Neutrophil (primary cell): ENCODE results near the gene MS4A15.

Source experiments
- H3K27ac ChIP-seq: fragments of 200-600 bp; sonication (generic); 2 replicates; pipeline ENCODE4 v1.5.1; 2016; ENCODE audit warnings: mild to moderate bottlenecking, moderate library complexity
- H3K27me3 ChIP-seq: fragments of 200-600 bp; sonication (generic); 2 replicates; pipeline ENCODE4 v1.6.0; 2016; ENCODE audit warnings: mild to moderate bottlenecking
- H3K36me3 ChIP-seq: fragments of 200-600 bp; sonication (generic); 2 replicates; pipeline ENCODE4 v1.5.1; 2017
- H3K4me1 ChIP-seq, 2 experiments: fragments of 200-600 bp in 1 of 2; sonication (generic) in 1 of 2; 1 replicate in 1 of 2; 2 replicates in 1 of 2; pipeline versions ENCODE4 v1.5.1 to v1.6.1; 2013 to 2016; ENCODE audit warnings: low read depth in 1 of 2, low read length in 1 of 2, mild to moderate bottlenecking in 1 of 2, moderate library complexity in 1 of 2; ENCODE audit not compliant: control insufficient read depth in 1 of 2, insufficient read depth in 1 of 2
- H3K4me3 ChIP-seq, 2 experiments: fragments of 200-600 bp in 1 of 2; sonication (generic) in 1 of 2; 1 replicate in 1 of 2; 2 replicates in 1 of 2; pipeline ENCODE4 v1.5.1; 2013 to 2016; ENCODE audit warnings: low read depth in 1 of 2, low read length in 1 of 2, mild to moderate bottlenecking in 1 of 2, moderate library complexity in 1 of 2
- H3K9me3 ChIP-seq: fragments of 200-600 bp; sonication (generic); 2 replicates; pipeline ENCODE4 v1.5.1; 2016
- CTCF ChIP-seq: fragments of 200-600 bp; sonication (generic); IDR thresholded peaks from 2 replicates; pipeline ENCODE4 v1.5.1; 2016; ENCODE audit warnings: antibody characterized with exemption

MS4A15 gene

GRCh38 chr11:60772666-60773065 lies 16.0 kb downstream of the MS4A15 start:
- TF ChIP-seq CTCF = no peak
- Histone ChIP-seq H3K27me3 (no peaks in the 10 kb centered on the region), H3K4me1 (no peaks in the 10 kb centered on the region), H3K9me3 (no peaks in the 10 kb centered on the region), H3K36me3 (no peaks in the 10 kb centered on the region), H3K27ac (no peak overlapping the region), H3K4me3 (no peak overlapping the region)

DNA sequence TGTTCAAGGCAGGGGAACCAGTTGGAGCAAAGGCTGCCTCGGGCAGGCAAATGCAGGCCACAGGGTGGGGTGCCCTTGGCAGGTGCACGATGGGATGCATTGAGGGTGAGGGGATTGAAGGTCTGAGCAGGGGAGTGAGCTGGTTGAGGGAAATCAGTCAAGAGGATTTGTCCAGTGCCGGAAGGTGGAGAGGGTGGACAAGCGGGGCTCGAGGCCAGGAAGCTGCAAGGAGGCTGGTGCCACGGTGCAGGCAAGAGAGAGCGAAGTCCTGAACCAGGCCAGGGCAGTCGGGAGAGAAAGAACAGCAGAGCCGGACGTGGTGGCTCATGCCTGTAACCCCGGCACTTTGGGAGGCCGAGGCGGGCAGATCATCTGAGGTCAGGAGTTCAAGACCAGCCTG lies 18.1 kb downstream of the MS4A15 start:
- Histone ChIP-seq H3K4me1 (no peaks in the 10 kb centered on the region), H3K27me3 (no peaks in the 10 kb centered on the region), H3K27ac (no peak overlapping the region), H3K4me3 (no peak overlapping the region), H3K36me3 (no peaks in the 10 kb centered on the region), H3K9me3 (no peaks in the 10 kb centered on the region)
- TF ChIP-seq CTCF = no peak

DNA sequence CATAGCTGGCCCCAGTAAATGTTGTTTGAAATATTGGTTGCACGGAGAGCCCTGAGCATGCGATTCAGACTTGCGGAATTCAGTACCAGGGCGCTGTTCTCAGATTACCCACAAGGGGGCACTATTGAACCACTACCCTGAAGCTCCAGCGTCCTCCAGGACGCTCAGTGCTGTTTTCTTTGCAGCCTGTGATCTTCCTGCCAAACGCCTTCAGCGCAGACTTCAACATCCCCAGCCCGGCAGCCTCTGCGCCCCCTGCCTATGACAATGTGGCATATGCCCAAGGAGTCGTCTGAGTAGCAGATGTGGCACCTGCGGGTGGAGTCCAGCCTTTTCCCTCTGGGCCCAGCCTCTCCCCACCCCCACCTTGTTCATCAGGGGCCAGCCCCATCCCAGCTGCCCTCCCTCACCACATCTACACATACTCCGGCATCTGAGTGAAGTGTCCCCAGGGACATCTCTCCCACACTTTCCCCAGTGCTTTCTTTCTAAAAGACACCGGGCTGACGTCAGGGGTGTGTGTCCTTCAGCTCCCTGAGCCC lies 18.8 kb downstream of the MS4A15 start:
- H3K27me3 ChIP-seq = peaks cover 5% of the 10 kb centered on the region
- TF ChIP-seq CTCF = peak; percentile 57
- H3K9me3 ChIP-seq = no peaks in the 10 kb centered on the region
- no peaks in the 10 kb centered on the region for H3K4me1 ChIP-seq
- no peak overlapping the region for H3K4me3 ChIP-seq
- H3K27ac ChIP-seq = no peak overlapping the region
- no peaks in the 10 kb centered on the region for H3K36me3 ChIP-seq

DNA sequence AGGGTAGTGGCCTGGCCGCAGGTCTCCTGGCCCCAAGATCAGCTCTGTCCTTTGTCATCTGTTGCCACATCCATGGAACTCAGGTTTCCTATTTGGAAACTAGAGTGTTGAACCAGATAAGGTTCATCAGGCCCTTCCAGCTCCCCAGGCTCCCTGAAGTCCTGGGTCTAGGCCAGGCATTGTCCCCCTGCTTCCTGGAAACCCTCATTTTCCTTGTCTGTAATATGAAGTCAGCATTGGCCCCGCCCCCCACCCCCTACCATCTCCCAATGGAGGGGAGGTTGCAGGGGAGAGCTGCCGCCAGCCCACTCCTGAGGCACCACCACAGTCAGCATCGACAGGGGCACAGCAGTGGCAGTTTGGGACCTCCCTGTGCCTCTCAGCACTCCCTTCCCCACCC lies 19.5 kb downstream of the MS4A15 start:
- Histone ChIP-seq H3K4me3 (no peak overlapping the region), H3K4me1 (no peaks in the 10 kb centered on the region), H3K27ac (no peak overlapping the region), H3K9me3 (no peaks in the 10 kb centered on the region), H3K36me3 (no peaks in the 10 kb centered on the region), H3K27me3 (peaks cover 7% of the 10 kb centered on the region)
- no peak for TF ChIP-seq CTCF

DNA sequence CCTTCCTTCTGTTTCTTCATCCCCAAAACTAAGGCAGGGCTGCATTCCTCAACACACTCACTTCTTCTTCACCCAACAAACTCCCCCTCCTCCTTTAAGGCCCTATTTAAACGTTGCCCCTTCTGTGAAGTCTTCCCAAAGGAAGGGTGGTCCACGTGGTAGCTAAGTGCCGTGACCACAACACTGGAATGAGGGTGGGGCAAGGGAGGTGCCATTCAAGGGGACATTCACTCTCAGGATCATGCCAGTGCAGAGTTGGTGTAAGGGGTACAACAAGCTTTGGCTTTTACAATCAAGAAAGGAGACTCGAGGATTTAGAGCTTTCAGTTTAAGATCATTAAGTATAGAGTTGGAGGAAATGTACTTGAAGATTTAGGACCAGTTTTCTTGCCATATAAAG lies 20.4 kb downstream of the MS4A15 start:
- Histone ChIP-seq H3K9me3 (no peaks in the 10 kb centered on the region), H3K36me3 (no peaks in the 10 kb centered on the region), H3K4me1 (no peaks in the 10 kb centered on the region), H3K27me3 (peaks cover 7% of the 10 kb centered on the region), H3K4me3 (no peak overlapping the region), H3K27ac (no peak overlapping the region)
- TF ChIP-seq CTCF = no peak

- Histone ChIP-seq H3K27me3 (peaks cover 7% of the 10 kb centered on the region), H3K4me3 (no peak overlapping the region), H3K36me3 (no peaks in the 10 kb centered on the region), H3K4me1 (no peaks in the 10 kb centered on the region), H3K27ac (no peak overlapping the region), H3K9me3 (no peaks in the 10 kb centered on the region)
- no peak for TF ChIP-seq CTCF
These were observed 20.9 kb downstream of the MS4A15 start for GRCh38 chr11:60777572-60777971.
